ENCODE measurements around the gene ZFP28. TPM values are rescaled to one million over a fixed set of nuclear protein-coding genes. Genes with fewer than 3 reads are reported as not detected.

The ZFP28 gene
- total RNA-seq, 4 donors from 2014 or later = 8.1 to 10.6 (median 9.3) TPM

DNA sequence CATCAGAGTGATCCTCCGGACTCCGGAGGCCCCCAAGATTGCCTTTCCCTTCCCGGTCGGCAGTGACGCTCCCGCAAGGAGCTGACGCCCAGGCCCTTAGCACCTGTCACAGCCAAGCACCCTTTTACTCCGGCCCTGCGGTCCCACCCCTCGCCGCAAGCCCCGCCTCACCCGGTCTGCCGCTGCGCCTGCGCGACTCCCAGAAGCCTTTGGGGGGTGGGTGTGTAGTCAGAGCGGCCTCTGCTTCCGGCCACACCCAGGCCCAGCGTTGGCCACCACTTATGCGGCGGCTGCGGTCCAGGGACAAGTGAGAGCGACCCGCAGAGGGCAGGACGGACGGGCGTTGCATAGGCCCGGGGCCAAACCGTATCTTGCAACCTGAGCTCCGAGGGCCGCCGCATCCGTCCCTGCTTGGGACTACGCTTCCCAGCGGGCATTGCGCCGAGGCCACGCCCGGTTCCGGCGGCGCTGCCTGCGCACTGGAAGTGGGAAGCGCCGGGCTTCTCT is 441 bp upstream of the ZFP28 start:
- TF ChIP-seq, protein P1, sequence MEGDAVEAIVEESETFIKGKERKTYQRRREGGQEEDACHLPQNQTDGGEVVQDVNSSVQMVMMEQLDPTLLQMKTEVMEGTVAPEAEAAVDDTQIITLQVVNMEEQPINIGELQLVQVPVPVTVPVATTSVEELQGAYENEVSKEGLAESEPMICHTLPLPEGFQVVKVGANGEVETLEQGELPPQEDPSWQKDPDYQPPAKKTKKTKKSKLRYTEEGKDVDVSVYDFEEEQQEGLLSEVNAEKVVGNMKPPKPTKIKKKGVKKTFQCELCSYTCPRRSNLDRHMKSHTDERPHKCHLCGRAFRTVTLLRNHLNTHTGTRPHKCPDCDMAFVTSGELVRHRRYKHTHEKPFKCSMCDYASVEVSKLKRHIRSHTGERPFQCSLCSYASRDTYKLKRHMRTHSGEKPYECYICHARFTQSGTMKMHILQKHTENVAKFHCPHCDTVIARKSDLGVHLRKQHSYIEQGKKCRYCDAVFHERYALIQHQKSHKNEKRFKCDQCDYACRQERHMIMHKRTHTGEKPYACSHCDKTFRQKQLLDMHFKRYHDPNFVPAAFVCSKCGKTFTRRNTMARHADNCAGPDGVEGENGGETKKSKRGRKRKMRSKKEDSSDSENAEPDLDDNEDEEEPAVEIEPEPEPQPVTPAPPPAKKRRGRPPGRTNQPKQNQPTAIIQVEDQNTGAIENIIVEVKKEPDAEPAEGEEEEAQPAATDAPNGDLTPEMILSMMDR (IDR thresholded peaks at IDR 0.05; ENCODE audit: low read depth) = no peak

DNA sequence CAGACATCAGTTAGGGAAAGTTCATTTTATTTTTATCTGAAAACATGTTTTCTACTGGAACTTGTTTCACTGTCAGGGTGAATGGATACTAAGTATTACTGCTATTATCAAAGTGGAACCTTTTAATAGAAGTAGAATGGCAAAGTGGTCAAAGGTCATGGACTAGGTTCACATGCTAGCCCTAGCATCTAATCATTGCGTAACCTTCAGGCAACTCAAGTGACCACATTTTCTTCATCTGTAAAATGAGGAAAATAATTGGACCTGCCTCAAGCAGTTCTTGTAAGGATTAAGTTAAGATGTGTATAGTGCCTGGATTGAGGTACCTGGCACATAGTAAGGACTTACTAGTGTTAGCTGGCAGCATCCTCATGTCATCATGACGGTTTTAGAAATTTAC is 5.0 kb downstream of the ZFP28 start:
- TF ChIP-seq, protein P1 (IDR thresholded peaks at IDR 0.05; ENCODE audit: low read depth) = no peak

DNA sequence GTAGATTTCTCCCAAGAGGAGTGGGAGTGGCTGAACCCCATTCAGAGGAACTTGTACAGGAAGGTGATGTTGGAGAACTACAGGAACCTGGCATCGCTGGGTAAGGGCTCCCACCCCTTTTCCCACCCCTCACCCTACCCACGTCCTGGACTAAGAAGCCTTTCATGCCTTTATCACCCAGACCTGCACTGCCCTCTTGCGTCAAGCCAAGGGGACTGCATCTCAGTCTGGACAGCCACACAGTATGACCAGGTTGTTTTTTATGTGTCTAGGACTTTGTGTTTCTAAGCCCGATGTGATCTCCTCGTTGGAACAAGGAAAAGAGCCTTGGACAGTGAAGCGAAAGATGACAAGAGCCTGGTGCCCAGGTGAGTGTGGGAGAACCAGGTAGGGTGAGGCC is 8.8 kb downstream of the ZFP28 start:
- TF ChIP-seq, protein P1 (IDR thresholded peaks at IDR 0.05; ENCODE audit: low read depth) = no peak

DNA sequence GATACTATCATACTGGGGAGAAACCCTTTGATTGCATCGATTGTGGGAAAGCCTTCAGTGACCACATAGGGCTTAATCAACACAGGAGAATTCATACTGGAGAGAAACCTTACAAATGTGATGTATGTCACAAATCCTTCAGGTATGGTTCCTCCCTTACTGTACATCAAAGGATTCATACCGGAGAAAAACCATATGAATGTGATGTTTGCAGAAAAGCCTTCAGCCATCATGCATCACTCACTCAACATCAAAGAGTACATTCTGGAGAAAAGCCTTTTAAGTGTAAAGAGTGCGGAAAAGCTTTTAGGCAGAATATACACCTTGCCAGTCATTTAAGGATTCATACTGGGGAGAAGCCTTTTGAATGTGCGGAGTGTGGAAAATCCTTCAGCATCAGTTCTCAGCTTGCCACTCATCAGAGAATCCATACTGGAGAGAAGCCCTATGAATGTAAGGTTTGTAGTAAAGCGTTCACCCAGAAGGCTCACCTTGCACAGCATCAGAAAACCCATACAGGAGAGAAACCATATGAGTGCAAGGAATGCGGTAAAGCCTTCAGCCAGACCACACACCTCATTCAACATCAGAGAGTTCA is 15.6 kb downstream of the ZFP28 start:
- TF ChIP-seq, protein P1 (IDR thresholded peaks at IDR 0.05; ENCODE audit: low read depth) = no peak

DNA sequence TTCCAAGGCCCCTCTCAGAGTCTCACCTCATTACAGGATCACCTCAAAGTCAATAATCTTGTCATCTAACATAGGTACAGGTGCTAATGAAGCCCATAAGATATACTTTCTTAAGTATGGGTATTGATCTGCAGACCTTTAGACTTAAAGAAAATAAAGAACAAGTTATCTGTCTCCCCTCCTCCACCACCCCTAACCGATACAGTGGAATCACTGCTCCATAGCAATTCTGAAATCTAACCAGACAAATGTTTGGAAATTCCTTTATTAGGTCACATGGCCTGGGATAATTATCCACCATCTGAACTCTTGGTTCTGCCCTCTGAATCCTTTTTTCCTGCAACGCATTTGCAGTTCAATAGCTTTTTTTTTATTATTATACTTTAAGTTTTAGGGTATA is 24.0 kb downstream of the ZFP28 start:
- TF ChIP-seq, protein P1 (IDR thresholded peaks at IDR 0.05; ENCODE audit: low read depth) = no peak

DNA sequence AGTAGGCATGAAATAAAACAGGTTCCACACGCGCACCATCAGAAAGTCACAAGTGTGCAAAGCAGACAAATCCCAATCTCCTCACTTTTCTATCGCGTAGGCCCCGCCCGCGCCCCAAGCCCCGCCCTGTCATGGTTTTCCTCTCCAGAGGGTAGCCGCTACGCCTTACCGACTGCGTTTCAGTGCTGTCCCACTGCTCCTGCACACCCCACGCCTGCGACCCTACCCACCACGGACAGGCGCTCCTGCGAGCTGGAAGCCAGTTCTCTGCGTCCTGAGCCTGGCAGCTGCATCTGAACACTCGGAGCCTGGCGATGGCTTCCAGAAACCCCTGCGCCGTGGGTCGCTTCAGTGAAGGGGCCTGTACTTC is 28.1 kb downstream of the ZFP28 start:
- TF ChIP-seq, protein P1 (IDR thresholded peaks at IDR 0.05; ENCODE audit: low read depth) = no peak

DNA sequence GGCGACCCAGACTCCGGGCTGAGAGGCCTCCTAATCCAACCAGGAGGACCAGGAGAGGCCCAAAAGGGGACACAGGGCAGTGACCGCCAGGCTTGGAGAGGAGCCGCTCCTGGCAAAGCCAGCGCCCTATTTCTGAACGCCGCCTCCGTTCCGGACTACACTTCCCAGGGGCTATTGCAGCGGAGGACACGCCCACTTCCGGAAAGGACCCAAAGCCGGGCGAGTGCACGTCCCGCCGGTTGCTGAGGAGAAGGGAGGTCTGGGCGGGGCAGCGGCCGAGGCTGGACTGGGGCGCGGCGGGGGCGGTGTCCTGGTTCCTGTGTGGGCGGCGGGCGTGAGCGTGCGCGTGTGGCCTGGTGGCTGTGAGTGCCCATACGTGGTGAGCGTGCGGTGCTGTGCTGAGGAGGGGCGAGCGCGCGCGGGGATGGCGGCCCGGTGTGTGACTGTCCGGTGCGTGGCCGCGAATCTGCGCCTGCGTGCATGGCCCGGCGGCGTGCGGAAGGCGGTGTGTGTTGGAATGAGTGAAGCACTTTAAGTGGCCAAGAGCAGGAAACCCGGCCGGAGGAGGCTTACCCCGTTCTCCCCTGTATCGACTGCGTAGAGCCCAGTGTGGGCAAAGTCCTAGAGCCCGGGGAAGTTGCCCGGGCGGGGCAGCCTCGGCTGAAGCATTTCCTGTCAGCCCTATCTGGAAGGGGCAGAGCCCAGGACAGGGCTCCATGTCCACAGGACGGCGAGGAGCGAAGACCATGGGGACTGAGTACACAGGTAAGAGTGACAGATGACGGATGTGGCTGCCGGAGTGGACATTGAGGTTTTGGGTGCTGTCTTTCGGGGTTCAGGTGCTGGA is 28.7 kb downstream of the ZFP28 start, which contains the start of gene ZNF470:
Gene ZNF470 (plus strand): TSS at position 195 of the 847 bp plus-strand sequence. CDS start 2,844 bp downstream, outside the sequence.
- TF ChIP-seq, protein P1 (IDR thresholded peaks at IDR 0.05; ENCODE audit: low read depth) = no peak

Data from subcutaneous adipose tissue (tissue), 4 donors.